Mesothelial cell of epicardium (in vitro differentiated cells): ENCODE measurements around the gene HOXB1. TPM values are rescaled to one million over a fixed set of nuclear protein-coding genes. Genes with fewer than 3 reads are reported as not detected.

ENCODE experiments used
- DNase-seq, 2 experiments: peaks; one replicate each; pipeline ENCODE4 v3.0.0; 2021; ENCODE audit warnings: low spot score in 2 of 2; ENCODE audit not compliant: unreplicated experiment in 2 of 2
- H3K27ac Mint-ChIP-seq: 2 replicates; pipeline ENCODE4 v1.8.0; 2021; ENCODE audit warnings: mixed read lengths
- H3K27me3 Mint-ChIP-seq: 2 replicates; pipeline ENCODE4 v1.8.0; 2021; ENCODE audit warnings: low read depth, mixed read lengths
- H3K36me3 Mint-ChIP-seq: 2 replicates; pipeline ENCODE4 v1.8.0; 2021; ENCODE audit warnings: mixed read lengths
- H3K4me1 Mint-ChIP-seq: 2 replicates; pipeline ENCODE4 v1.8.0; 2021; ENCODE audit warnings: mixed read lengths
- H3K4me3 Mint-ChIP-seq: 2 replicates; pipeline ENCODE4 v1.8.0; 2021; ENCODE audit warnings: mild to moderate bottlenecking, moderate library complexity, mixed read lengths
- H3K9me3 Mint-ChIP-seq: 2 replicates; pipeline ENCODE4 v1.8.0; 2021; ENCODE audit warnings: mixed read lengths
- total RNA-seq: library from RNA; stranded (reverse); gene quantifications from 3 replicates; pipeline ENCODE4 v1.2.1, GENCODE V29; 2021
- TF ChIP-seq, protein P1 (sequence below): fragments of 200-600 bp; sonication (generic); IDR thresholded peaks from one replicate; pipeline ENCODE4 v1.5.0; 2021; ENCODE audit warnings: antibody characterized with exemption; ENCODE audit not compliant: unreplicated experiment

The HOXB1 gene
- total RNA-seq, 1 donor from 2014 or later: 0.25 TPM

DNA sequence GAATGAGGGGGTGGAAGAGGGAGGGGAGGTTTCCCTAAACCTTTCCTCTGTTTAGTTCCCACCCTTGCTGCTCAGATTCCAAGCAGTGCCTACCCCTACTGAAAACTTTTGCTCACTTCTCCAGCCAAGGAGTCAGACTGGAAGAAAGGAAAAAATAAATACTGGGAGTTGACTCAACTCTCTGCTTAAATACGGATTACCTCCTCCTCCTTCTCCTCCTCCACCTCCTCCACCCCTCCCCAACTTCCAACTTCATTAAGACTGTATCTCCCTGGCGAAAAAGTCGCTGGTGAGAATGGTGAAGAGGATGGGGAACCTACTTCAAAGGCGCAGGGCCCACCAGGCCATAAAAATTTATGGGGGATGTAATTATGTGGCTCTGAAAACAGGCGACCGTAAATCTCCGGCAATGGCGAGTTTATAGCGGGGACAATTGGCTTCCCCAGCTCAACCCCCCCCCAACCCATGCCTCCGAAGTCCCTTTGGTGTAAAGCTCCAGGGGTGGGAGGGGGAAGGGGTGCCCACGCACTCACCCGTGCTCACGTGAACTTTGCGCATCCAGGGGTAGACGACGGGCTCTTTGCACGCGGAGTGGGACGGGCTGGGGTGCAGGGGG lies 46.6 kb upstream of the HOXB1 start:
- Mint-ChIP-seq H3K27ac (peak overlapping the region; percentile 99), H3K27me3 (no peaks in the 10 kb centered on the region), H3K36me3 (peaks cover 22% of the 10 kb centered on the region), H3K9me3 (no peaks in the 10 kb centered on the region), H3K4me3 (peak overlapping the region; percentile 85), H3K4me1 (peaks cover 82% of the 10 kb centered on the region)
- TF ChIP-seq, protein P1, sequence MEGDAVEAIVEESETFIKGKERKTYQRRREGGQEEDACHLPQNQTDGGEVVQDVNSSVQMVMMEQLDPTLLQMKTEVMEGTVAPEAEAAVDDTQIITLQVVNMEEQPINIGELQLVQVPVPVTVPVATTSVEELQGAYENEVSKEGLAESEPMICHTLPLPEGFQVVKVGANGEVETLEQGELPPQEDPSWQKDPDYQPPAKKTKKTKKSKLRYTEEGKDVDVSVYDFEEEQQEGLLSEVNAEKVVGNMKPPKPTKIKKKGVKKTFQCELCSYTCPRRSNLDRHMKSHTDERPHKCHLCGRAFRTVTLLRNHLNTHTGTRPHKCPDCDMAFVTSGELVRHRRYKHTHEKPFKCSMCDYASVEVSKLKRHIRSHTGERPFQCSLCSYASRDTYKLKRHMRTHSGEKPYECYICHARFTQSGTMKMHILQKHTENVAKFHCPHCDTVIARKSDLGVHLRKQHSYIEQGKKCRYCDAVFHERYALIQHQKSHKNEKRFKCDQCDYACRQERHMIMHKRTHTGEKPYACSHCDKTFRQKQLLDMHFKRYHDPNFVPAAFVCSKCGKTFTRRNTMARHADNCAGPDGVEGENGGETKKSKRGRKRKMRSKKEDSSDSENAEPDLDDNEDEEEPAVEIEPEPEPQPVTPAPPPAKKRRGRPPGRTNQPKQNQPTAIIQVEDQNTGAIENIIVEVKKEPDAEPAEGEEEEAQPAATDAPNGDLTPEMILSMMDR: no peak
- no peak for DNase-seq

DNA sequence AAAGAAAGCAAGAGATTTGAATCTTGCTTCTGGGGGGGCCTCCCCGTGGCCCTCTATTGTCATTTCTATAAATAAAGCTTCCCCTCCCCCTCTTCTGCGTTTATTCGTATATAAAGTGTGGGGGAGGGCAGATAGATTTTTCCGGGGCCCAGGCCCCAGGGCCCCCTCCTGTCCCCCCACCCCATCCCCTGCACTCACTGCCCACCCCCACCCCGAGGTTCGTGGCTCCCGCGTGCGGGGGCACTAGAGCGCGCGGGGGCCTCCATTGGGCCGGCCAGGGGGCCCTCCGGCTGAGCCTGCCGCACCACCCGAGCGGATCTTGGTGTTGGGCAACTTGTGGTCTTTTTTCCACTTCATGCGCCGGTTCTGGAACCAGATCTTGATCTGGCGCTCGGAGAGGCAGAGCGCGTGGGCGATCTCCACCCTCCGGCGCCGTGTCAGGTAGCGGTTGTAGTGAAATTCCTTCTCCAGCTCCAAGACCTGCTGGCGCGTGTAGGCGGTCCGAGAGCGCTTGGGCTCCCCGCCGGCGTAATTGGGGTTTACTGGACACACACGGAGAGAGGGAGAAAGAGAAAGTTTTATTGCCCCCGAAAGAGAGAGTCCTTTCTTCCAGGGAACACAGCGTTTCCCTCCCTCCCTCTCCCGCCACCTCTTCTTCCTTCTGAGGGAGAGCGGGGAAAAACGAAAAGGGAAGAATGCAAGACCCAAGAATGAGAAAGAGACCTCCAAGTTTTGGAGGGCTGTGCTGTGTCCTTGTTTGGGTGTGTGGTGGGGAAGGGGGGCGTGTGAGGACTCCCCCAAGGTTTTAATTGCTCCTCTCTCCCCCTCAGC lies 45.9 kb upstream of the HOXB1 start:
- peak overlapping the region; percentile 99 for H3K27ac Mint-ChIP-seq
- H3K36me3 Mint-ChIP-seq: peaks cover 21% of the 10 kb centered on the region
- TF ChIP-seq, protein P1: no peak
- H3K4me1 Mint-ChIP-seq: peaks cover 86% of the 10 kb centered on the region
- H3K4me3 Mint-ChIP-seq: peak overlapping the region; percentile 85
- no peak for DNase-seq
- H3K9me3 Mint-ChIP-seq: no peaks in the 10 kb centered on the region
- no peaks in the 10 kb centered on the region for H3K27me3 Mint-ChIP-seq

DNA sequence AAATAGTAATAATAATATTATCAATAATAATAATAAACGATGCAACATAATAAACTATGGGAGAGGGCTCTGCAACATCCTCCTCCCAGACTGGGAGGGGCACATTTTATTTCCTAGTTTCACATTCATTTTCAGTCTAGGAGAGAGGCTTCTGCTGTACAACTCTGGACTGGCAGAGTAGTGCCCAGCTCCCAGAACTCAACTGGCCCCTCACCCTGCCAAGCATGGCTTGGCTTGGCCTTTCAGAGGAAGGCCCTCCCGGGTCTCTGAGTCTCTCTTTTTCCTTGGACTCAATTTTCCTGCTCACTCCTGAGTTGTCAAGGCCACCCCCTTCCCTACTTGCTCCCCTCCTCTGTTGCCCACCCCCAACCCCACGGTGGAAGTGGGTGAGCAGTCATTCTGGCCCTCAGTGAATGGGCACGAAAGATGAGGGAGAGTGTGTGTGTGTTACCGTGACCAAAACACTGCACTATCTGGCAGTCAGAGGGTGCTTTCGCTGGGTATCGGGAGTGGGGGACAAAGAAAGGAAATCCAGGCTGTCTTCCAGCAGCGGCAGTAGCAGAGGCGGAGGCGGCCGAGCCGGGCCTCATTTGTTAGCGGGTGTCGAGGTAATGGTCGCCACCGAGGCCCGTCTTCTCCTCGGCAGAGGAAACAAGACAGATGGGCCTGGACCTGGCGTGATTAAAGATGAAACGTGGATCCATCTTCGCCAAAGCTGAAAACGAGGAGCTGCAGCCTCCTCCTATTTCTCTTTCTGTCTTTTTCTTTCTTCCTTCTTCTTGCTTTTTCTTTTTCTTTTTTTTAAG lies 45.1 kb upstream of the HOXB1 start:
- Mint-ChIP-seq H3K36me3 (peaks cover 23% of the 10 kb centered on the region), H3K9me3 (no peaks in the 10 kb centered on the region), H3K27ac (no peak overlapping the region), H3K4me3 (peak overlapping the region; percentile 85), H3K4me1 (peaks cover 88% of the 10 kb centered on the region), H3K27me3 (no peaks in the 10 kb centered on the region)
- no peak for DNase-seq
- TF ChIP-seq, protein P1: no peak

DNA sequence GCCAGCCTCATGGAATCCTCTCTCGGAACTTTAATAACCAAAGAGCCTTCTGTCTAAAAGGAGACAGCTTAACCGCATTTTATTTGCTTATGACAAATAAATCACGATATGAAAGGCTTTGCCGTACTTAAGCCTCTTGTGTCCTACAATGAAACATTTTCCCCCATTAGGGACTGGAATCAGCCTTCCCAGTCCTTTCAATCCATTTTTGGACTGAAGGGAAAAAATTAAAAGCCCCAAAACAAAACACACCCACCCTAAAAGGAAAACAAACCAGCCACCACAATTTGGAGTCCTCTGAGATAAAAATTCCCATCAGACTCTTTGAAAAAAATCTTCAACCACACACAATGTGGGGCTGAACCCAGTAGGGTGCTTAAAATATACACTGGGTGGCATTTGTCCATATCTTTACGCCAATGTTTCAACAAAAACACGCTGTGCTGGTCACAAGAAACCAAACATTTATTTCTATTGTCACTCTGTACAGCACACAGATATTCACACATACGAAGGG lies 44.3 kb upstream of the HOXB1 start:
- DNase-seq: no peak
- H3K4me1 Mint-ChIP-seq: peaks cover 88% of the 10 kb centered on the region
- H3K36me3 Mint-ChIP-seq: peaks cover 27% of the 10 kb centered on the region
- TF ChIP-seq, protein P1: no peak
- no peaks in the 10 kb centered on the region for H3K27me3 Mint-ChIP-seq
- H3K4me3 Mint-ChIP-seq: no peak overlapping the region
- no peak overlapping the region for H3K27ac Mint-ChIP-seq
- no peaks in the 10 kb centered on the region for H3K9me3 Mint-ChIP-seq

DNA sequence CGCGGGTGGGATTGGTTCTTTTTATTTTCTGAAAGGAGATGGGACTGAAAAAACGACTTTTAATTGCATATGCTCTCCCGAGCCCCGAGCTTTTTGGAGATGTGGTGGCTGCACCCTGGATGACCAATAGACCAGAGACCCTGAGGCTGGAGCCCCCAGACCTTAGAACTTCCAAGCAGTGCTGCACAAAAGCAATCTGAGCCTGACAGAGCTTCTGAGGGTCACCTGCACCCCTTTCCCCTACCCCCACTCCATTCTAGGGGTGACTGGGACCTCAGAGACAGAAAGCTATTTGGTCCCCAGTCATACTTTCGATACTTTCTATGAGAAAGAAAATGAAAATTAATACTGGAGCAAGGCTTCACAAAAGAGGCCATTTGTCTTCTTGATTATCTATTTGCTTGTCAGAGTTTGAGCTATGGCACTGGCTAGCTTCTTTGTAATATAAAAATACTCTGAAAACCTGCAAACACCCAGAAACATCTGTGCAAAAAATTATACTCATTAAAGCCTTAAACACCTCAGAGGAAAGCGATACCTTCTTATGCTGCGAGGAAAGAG lies 43.8 kb upstream of the HOXB1 start:
- no peaks in the 10 kb centered on the region for H3K9me3 Mint-ChIP-seq
- peaks cover 90% of the 10 kb centered on the region for H3K4me1 Mint-ChIP-seq
- no peak for DNase-seq
- H3K36me3 Mint-ChIP-seq: peaks cover 24% of the 10 kb centered on the region
- no peak overlapping the region for H3K27ac Mint-ChIP-seq
- H3K27me3 Mint-ChIP-seq: no peaks in the 10 kb centered on the region
- H3K4me3 Mint-ChIP-seq: no peak overlapping the region
- TF ChIP-seq, protein P1: no peak
